Measurements from ENCODE around the gene ARHGEF25. TPM values are rescaled to one million over a fixed set of nuclear protein-coding genes. Genes with fewer than 3 reads are reported as not detected.
A peak's percentile ranks its signal among the peaks of the same experiment; 100 is the strongest.

Gene ARHGEF25
- total and polyA plus RNA-seq, 2 of the 13 experiments (the other 11 are each of a cell fraction or from before 2014, with no cell fraction given) = 11.5 to 12.5 TPM

DNA sequence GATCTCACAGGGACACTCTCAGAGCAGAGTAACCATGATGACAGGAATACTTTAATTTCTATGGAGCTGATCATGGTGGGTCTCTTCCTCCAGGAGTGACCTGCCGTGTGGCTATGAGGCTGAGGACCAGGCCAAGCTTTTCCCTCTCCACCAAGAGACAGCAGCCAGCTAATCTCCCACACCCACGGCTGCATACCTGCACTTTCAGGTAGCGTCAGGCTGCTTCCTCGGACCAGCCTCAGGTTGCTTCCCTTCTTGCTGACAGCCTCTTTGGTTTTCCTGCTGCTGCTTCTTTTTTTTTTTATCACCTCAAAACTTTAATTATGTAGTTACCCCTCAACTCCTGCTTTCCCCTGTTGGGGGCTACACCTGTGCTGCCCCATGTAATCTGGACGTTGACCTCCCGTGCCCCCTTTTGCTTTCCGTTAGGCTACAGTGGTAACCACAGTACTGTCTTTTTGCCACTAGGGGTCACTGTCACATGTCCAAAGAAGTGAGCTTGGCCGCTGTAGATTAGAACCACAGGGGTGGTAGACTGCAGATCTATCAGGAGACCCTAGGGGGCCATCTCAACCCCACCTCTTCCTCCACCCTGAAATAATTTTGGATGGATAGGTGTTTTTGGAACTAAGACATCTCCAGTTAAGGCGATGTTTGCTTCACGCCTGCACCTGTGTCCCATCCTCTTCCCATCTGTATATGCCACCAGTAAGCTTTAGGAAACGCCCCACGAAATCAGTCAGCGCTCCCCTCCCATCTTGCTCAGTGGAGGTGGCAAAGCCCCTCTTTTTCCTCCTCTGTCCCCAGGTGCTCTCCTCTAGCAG lies 28.0 kb upstream of the ARHGEF25 start (continued):
- TF ChIP-seq, protein P1, sequence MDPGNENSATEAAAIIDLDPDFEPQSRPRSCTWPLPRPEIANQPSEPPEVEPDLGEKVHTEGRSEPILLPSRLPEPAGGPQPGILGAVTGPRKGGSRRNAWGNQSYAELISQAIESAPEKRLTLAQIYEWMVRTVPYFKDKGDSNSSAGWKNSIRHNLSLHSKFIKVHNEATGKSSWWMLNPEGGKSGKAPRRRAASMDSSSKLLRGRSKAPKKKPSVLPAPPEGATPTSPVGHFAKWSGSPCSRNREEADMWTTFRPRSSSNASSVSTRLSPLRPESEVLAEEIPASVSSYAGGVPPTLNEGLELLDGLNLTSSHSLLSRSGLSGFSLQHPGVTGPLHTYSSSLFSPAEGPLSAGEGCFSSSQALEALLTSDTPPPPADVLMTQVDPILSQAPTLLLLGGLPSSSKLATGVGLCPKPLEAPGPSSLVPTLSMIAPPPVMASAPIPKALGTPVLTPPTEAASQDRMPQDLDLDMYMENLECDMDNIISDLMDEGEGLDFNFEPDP (CRISPR knock-in tag; conservative IDR thresholded peaks at IDR 0.05) = no peak
- no peak for TF ChIP-seq ZNF296 (CRISPR knock-in tag; conservative IDR thresholded peaks at IDR 0.05)
- TF ChIP-seq KDM5A (IDR thresholded peaks at IDR 0.05; ENCODE audit: borderline replicate concordance, low read length) = no peak
- no peak for TF ChIP-seq ZSCAN31 (CRISPR knock-in tag; IDR thresholded peaks at IDR 0.05; ENCODE audit: low read depth)
- TF ChIP-seq PPARG (CRISPR knock-in tag; conservative IDR thresholded peaks at IDR 0.05) = no peak
- TF ChIP-seq SETDB1 (CRISPR knock-in tag; IDR thresholded peaks at IDR 0.05; ENCODE audit: borderline replicate concordance) = no peak
- no peak for TF ChIP-seq HMGXB3 (CRISPR knock-in tag; IDR thresholded peaks at IDR 0.05; ENCODE audit: borderline replicate concordance)
- TF ChIP-seq, protein P2, sequence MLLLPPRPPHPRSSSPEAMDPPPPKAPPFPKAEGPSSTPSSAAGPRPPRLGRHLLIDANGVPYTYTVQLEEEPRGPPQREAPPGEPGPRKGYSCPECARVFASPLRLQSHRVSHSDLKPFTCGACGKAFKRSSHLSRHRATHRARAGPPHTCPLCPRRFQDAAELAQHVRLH (CRISPR knock-in tag; IDR thresholded peaks at IDR 0.05; ENCODE audit: borderline replicate concordance, low read depth) = no peak
- TF ChIP-seq ZNF367 (CRISPR knock-in tag; IDR thresholded peaks at IDR 0.05; ENCODE audit: borderline replicate concordance) = no peak
- TF ChIP-seq ZNF687 (CRISPR knock-in tag; IDR thresholded peaks at IDR 0.05) = no peak; the same call in 1 of the 2 replicates
- no peak for TF ChIP-seq RFX3 (CRISPR knock-in tag; IDR thresholded peaks at IDR 0.05)
- TF ChIP-seq NR2F1 (CRISPR knock-in tag; IDR thresholded peaks at IDR 0.05) = peak in 1 of 2 experiments; percentile 61; a peak in 1 of 4 replicates
- TF ChIP-seq, protein P3, sequence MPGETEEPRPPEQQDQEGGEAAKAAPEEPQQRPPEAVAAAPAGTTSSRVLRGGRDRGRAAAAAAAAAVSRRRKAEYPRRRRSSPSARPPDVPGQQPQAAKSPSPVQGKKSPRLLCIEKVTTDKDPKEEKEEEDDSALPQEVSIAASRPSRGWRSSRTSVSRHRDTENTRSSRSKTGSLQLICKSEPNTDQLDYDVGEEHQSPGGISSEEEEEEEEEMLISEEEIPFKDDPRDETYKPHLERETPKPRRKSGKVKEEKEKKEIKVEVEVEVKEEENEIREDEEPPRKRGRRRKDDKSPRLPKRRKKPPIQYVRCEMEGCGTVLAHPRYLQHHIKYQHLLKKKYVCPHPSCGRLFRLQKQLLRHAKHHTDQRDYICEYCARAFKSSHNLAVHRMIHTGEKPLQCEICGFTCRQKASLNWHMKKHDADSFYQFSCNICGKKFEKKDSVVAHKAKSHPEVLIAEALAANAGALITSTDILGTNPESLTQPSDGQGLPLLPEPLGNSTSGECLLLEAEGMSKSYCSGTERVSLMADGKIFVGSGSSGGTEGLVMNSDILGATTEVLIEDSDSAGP (CRISPR knock-in tag; IDR thresholded peaks at IDR 0.05; ENCODE audit: borderline replicate concordance) = peak; percentile 53; the same call in 1 of the 2 replicates
- TF ChIP-seq ZNF460 (CRISPR knock-in tag; IDR thresholded peaks at IDR 0.05; ENCODE audit: borderline replicate concordance) = no peak
- no peak for TF ChIP-seq SRSF9 (IDR thresholded peaks at IDR 0.05; ENCODE audit: borderline replicate concordance, insufficient read depth, low read depth, low read length, poor library complexity, severe bottlenecking)
